NOMO-1 treated with DMSO at 0.1 percent for 48 hours (cell line): ENCODE measurements around the gene DCD.
"Not testable (repeated sequence)": the region's sequence is repeated elsewhere in the genome, so short reads cannot be mapped to it uniquely, and the experiment has no call there.

ENCODE experiments used
- DNase-seq: peaks from one replicate; lab custom pipeline; 2025; ENCODE audit not compliant: unreplicated experiment; lab: John Stamatoyannopoulos, UW

DCD gene

GRCh38 chr12:54654926-54655325, 6.8 kb upstream of the DCD start:
- DNase-seq, result no peak

GRCh38 chr12:54653025-54653424, 4.9 kb upstream of the DCD start:
- DNase-seq, result no peak

GRCh38 chr12:54650889-54651288, 2.7 kb upstream of the DCD start:
- DNase-seq, result no peak

- DNase-seq, result no peak
Observed at GRCh38 chr12:54650409-54650808, 2.2 kb upstream of the DCD start.

- no peak for DNase-seq
Observed at GRCh38 chr12:54649825-54650224, 1.7 kb upstream of the DCD start.

GRCh38 chr12:54641554-54641953, 6.6 kb downstream of the DCD start:
- DNase-seq, result peak; percentile 79

GRCh38 chr12:54641089-54641488, 7.1 kb downstream of the DCD start:
- DNase-seq, result no peak

GRCh38 chr12:54639112-54639511, 9.1 kb downstream of the DCD start:
- DNase-seq, result not testable (repeated sequence)

GRCh38 chr12:54634795-54635194, 13.4 kb downstream of the DCD start, which contains the start of gene LACRT:
Gene LACRT (minus strand): TSS chr12:54634895. CDS start chr12:54634841, 54 bp downstream.
- no peak for DNase-seq

- DNase-seq, result no peak
Observed at GRCh38 chr12:54631988-54632728, 16.0 kb downstream of the DCD start.

- no peak for DNase-seq
Observed at GRCh38 chr12:54631551-54631950, 16.6 kb downstream of the DCD start.

- DNase-seq, result no peak
Observed at GRCh38 chr12:54629925-54630324, 18.2 kb downstream of the DCD start.

GRCh38 chr12:54628186-54628846, 19.8 kb downstream of the DCD start:
- DNase-seq, result no peak

- DNase-seq, result no peak
Observed at GRCh38 chr12:54627304-54627703, 20.9 kb downstream of the DCD start.

- DNase-seq, result no peak
Observed at GRCh38 chr12:54625598-54625997, 22.6 kb downstream of the DCD start.

GRCh38 chr12:54624315-54625279, 23.6 kb downstream of the DCD start:
- DNase-seq, result no peak

- peak; percentile 3 for DNase-seq
Observed at GRCh38 chr12:54622463-54623183, 25.5 kb downstream of the DCD start.

- DNase-seq, result peak; percentile 83
Observed at GRCh38 chr12:54616933-54617680, 31.1 kb downstream of the DCD start.

- DNase-seq, result no peak
Observed at GRCh38 chr12:54612225-54612750, 35.9 kb downstream of the DCD start.

- no peak for DNase-seq
Observed at GRCh38 chr12:54611715-54612149, 36.4 kb downstream of the DCD start.
